C4-2B (cell line): ENCODE measurements around the gene CYP19A1.

Experiments used
- H3K27ac ChIP-seq: fragments of 450-650 bp; 2 replicates; pipeline ENCODE4 v1.5.1; 2017
- ZFX ChIP-seq: fragments of 450-650 bp; IDR thresholded peaks from 2 replicates; pipeline ENCODE4 v1.6.1; 2017
- TF ChIP-seq, protein P1 (sequence below): fragments of 450-650 bp; conservative IDR thresholded peaks from 2 replicates; pipeline ENCODE4 v1.5.1; 2017; ENCODE audit warnings: mild to moderate bottlenecking

Gene CYP19A1

DNA sequence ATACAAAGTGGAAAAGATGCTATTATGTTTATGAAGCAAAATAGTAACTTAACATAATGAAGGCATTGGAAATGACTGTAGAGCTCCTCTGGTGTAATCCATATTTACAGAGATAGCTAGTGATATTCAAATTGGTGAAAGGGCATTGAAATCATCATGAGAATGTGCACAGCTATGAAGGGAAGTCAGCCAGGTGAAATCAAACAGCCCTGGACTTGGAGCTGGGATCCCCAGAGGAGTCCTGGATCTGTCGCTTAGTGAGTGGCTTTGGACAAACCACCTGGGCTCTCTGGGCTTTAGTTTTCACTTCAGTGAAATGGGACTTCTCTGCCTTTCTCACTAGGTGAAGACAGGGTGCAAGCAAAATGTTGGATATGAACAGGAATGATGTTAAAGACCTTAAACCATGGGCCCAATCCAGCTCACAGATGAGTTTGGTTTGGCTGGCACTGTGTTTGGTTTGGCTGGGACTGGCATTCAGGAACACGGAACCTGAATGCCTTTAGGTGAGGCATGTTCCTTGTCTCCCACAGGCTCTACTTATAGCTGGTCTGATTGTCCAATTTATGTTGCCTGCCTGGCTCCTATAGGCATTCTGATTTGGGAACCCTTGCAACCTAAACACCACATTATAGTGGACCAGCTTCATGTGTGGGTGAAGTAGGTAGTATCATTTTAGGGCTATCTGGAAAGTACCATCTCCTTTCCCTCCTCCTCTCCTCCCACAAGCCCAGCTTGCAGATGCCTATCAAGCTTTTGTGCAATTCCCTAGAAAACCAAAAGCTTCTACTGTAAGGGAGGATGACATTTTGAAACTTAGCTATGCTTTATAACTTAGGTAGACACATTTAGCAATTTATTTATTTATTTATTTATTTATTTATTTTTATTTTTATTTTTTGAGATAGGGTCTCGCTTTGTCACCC lies 133.1 kb downstream of the CYP19A1 start:
- TF ChIP-seq, protein P1, sequence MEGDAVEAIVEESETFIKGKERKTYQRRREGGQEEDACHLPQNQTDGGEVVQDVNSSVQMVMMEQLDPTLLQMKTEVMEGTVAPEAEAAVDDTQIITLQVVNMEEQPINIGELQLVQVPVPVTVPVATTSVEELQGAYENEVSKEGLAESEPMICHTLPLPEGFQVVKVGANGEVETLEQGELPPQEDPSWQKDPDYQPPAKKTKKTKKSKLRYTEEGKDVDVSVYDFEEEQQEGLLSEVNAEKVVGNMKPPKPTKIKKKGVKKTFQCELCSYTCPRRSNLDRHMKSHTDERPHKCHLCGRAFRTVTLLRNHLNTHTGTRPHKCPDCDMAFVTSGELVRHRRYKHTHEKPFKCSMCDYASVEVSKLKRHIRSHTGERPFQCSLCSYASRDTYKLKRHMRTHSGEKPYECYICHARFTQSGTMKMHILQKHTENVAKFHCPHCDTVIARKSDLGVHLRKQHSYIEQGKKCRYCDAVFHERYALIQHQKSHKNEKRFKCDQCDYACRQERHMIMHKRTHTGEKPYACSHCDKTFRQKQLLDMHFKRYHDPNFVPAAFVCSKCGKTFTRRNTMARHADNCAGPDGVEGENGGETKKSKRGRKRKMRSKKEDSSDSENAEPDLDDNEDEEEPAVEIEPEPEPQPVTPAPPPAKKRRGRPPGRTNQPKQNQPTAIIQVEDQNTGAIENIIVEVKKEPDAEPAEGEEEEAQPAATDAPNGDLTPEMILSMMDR = no peak
- H3K27ac ChIP-seq = peak overlapping the region; percentile 61

DNA sequence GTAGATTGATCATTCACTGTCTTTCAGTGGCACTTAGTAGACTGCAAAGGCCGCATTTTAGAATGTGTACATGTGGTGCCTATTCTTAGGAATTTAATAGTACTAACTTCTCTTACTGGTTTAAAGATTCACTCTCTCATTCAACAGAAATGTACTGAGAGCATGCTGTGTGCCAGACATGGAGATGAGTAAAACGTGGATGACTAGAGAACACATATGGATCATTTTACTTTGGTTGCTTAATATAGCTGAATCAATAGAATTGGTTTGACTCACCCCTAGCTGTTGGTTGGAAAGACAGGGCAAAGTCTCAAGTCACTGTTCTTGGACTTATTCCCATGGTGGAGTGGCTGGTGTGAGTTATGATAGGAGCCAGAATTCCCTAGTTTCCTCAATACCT lies 134.6 kb downstream of the CYP19A1 start:
- no peak overlapping the region for H3K27ac ChIP-seq
- TF ChIP-seq ZFX = no peak
- TF ChIP-seq, protein P1 = no peak

DNA sequence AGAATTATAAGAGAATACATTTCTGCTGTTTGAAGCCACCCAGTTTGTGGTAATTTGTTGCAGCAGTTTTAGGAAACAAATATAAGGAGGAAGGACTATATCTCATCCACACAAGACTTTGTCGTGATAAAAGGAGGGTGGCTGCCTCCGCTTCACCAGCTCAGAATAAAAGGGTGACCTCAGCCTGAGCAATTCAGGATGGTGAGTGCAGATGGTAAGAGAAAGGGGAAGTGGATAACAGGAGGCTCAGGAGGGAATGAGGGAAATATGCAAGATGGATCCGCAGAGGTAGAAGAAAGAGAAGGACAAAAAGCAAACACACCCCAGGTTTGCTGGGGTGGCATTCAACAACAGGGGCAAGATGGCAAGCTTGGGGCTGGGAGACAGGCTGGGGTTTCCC lies 135.6 kb downstream of the CYP19A1 start:
- H3K27ac ChIP-seq = no peak overlapping the region

DNA sequence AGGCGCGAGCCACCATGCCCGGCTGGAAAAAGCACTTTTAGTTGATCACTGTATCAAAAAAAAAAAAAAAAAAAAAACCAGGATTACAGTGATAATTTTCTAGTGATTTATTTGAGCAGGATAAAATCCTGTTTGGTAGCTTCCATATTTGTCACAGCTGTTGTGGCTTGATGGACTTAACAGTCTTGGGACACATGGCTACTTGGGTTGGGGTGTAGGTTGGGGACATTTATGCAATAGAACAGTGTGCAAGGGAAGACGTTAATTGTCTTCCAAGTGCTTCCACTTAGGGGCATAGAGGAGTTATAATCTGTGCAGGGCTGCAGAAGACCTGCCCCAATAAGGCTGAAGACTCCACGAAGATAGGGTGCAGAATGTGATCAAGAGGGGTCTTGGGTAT lies 136.8 kb downstream of the CYP19A1 start:
- TF ChIP-seq, protein P1 = no peak
- TF ChIP-seq ZFX = no peak
- no peak overlapping the region for H3K27ac ChIP-seq

More for the DNA sequence above, 135.6 kb downstream of the CYP19A1 start:
- no peak for TF ChIP-seq ZFX
- TF ChIP-seq, protein P1 = no peak

DNA sequence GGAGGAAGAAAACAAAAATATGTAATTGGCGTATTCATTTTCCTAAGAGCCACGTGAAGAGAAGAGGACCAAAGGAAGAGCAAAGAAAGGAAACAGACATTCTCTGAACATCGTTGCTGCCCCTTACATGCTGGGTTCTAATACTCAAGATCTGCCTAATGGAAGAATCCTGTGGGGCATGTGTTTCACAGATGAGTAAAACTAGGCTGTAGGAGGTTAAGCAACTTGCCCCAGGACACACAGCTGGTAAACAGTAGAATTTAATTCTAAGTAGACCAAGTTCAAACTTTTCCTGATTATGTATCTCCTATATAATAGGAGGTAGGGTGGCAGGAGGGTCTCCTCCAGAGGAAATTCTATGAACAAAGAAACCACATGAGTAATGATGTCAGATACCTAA lies 137.6 kb downstream of the CYP19A1 start:
- H3K27ac ChIP-seq = no peak overlapping the region
- TF ChIP-seq, protein P1 = no peak
- no peak for TF ChIP-seq ZFX

DNA sequence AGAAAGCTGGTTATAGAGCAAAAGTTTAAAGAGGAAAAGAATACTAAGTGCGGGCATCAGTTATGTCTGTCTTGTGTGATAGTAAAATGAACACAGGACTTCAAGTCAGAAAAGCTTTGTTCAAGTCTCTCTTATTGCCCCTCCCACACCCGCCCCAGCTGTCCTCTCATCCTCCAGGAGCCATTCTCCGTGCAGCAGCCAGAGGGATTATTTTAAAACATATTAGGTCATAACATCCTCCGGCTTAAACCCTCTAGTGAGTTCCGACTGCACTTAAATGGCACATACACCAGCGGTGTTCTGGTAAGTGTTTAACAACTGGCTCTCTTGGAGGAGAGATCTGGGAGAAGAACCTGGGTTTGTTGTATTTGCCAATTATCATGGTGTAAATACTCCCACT lies 138.9 kb downstream of the CYP19A1 start:
- no peak overlapping the region for H3K27ac ChIP-seq
- TF ChIP-seq ZFX = no peak
- TF ChIP-seq, protein P1 = no peak

DNA sequence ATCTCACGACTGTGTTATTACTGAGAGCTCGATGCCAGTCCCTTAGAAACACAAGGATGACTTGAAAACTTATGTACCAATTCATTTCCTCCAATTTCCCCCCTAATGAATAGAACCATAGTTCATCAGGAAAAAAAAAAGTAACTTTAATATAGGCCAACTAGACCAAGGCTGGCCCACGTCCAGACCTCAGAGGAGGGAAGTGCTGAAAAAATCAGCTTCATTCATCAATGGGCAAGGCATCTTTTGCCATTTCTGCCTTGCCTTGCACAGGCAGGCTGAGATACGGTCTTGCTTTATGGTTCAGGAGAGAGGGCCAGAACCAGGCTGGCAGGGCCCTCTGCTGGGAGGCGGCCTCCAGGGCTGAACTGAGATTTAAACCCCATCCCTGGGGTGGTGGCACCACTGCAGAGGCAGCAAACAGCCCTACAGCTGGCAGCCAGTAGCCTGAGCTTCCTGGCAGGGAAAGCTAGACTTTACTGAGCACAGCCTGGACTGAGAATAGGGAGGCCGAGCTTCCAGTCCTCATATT lies 139.6 kb downstream of the CYP19A1 start:
- TF ChIP-seq, protein P1 = no peak
- no peak for TF ChIP-seq ZFX
- H3K27ac ChIP-seq = no peak overlapping the region
